B cell (primary cell): ENCODE results near the gene CISH. TPM values are rescaled to one million over a fixed set of nuclear protein-coding genes. Genes with fewer than 3 reads are reported as not detected.

ENCODE experiments used
- ATAC-seq: fragments of 200-7000 bp; cut with Tn5 transposase; one replicate; pipeline ENCODE4 v1.10.0; 2021; ENCODE audit warnings: low read depth, mild to moderate bottlenecking, moderate number of reproducible peaks, moderate library complexity
- CTCF ChIA-PET: fragments of 350-600 bp; sonication (Branson Sonifier 250); formaldehyde crosslinking; loops from one replicate; lab custom pipeline; 2021; ENCODE audit warnings: antibody characterized with exemption, inconsistent platforms; lab: Charles Lee
- POLR2A ChIA-PET: fragments of 350-600 bp; sonication (Branson Sonifier 250); formaldehyde crosslinking; loops from one replicate; lab custom pipeline; 2021; ENCODE audit warnings: antibody characterized with exemption; lab: Charles Lee
- DNase-seq: peaks from one replicate; pipeline ENCODE4 v3.0.0; 2013
- H2AFZ ChIP-seq: 2 replicates; pipeline ENCODE4 v1.6.1; 2012; ENCODE audit warnings: mild to moderate bottlenecking, low read depth, low read length; ENCODE audit not compliant: insufficient read depth, poor library complexity, severe bottlenecking
- H3K27ac ChIP-seq, 2 donors: 1 replicate in 1 of 2; 2 replicates in 1 of 2; pipeline ENCODE4 v1.5.1; 2012 to 2013; ENCODE audit warnings: low read length in 2 of 2, mild to moderate bottlenecking in 2 of 2, moderate library complexity in 1 of 2
- H3K27me3 ChIP-seq, 4 experiments: fragments of 200-600 bp in 1 of 4; sonication (generic) in 1 of 4; replicated peaks in 1 of 4; 1 replicate in 2 of 4; 2 replicates in 2 of 4; pipeline versions ENCODE4 v1.6.1 to v1.7.0; 2013 to 2016; ENCODE audit warnings: low read length in 3 of 4, mild to moderate bottlenecking in 2 of 4, mixed read lengths in 1 of 4, moderate library complexity in 1 of 4; ENCODE audit not compliant: insufficient read depth in 4 of 4, control insufficient read depth in 3 of 4; ENCODE audit errors: control extremely low read depth in 1 of 4
- H3K36me3 ChIP-seq, 2 experiments: replicated peaks in 1 of 2; 1 replicate in 1 of 2; 2 replicates in 1 of 2; pipeline versions ENCODE4 v1.6.1 to v1.7.1; 2013; ENCODE audit warnings: low read length in 1 of 2; ENCODE audit not compliant: insufficient read depth in 2 of 2, control insufficient read depth in 1 of 2; ENCODE audit errors: control extremely low read depth in 1 of 2, extremely low read depth in 1 of 2
- H3K4me1 ChIP-seq, 2 donors: fragments of 200-600 bp in 1 of 2; sonication (generic) in 1 of 2; 1 replicate in 1 of 2; 2 replicates in 1 of 2; pipeline versions ENCODE4 v1.5.1 to v1.6.1; 2013 to 2017; ENCODE audit warnings: low read length in 2 of 2; ENCODE audit not compliant: control insufficient read depth in 2 of 2, insufficient read depth in 2 of 2
- H3K4me2 ChIP-seq: replicated peaks from 2 replicates; pipeline ENCODE3; 2012; ENCODE audit warnings: mild to moderate bottlenecking, low read depth, low read length; ENCODE audit not compliant: poor library complexity, severe bottlenecking
- H3K4me3 ChIP-seq, 5 experiments: fragments of 200-600 bp in 1 of 5; sonication (generic) in 1 of 5; 1 replicate in 3 of 5; 2 replicates in 2 of 5; pipeline versions ENCODE4 v1.5.1 to v1.7.0; 2011 to 2016; ENCODE audit warnings: low read length in 4 of 5, mild to moderate bottlenecking in 4 of 5, low read depth in 2 of 5, control low read depth in 1 of 5, moderate library complexity in 1 of 5; ENCODE audit not compliant: insufficient read depth in 1 of 5; ENCODE audit errors: control extremely low read depth in 1 of 5, extremely low read depth in 1 of 5
- H3K79me2 ChIP-seq: fragments of 200-600 bp; sonication (generic); one replicate; pipeline ENCODE4 v1.6.0; 2016; ENCODE audit warnings: low read length; ENCODE audit not compliant: control insufficient read depth, insufficient read depth
- H3K9ac ChIP-seq: fragments of 200-600 bp; sonication (generic); 2 replicates; pipeline ENCODE4 v1.6.1; 2017; ENCODE audit warnings: mild to moderate bottlenecking, low read length, moderate library complexity
- H3K9me3 ChIP-seq, 3 donors: one replicate each; pipeline versions ENCODE4 v1.6.1 to v1.7.1; 2013; ENCODE audit warnings: low read length in 2 of 3; ENCODE audit not compliant: control insufficient read depth in 2 of 3, insufficient read depth in 1 of 3; ENCODE audit errors: control extremely low read depth in 1 of 3
- H4K20me1 ChIP-seq: 2 replicates; pipeline ENCODE4 v1.6.0; 2012; ENCODE audit warnings: mild to moderate bottlenecking, low read length; ENCODE audit not compliant: insufficient read depth, control insufficient read depth, poor library complexity, severe bottlenecking
- H3K27ac Mint-ChIP-seq: one replicate; pipeline ENCODE4 v1.8.0; 2021; ENCODE audit warnings: mixed read lengths
- H3K27me3 Mint-ChIP-seq: one replicate; pipeline ENCODE4 v1.8.0; 2021; ENCODE audit warnings: mixed read lengths
- H3K4me1 Mint-ChIP-seq: one replicate; pipeline ENCODE4 v1.8.0; 2021; ENCODE audit warnings: mixed read lengths
- H3K4me3 Mint-ChIP-seq: one replicate; pipeline ENCODE4 v1.8.0; 2021; ENCODE audit warnings: mixed read lengths
- H3K9me3 Mint-ChIP-seq: one replicate; pipeline ENCODE4 v1.8.0; 2022; ENCODE audit warnings: mixed read lengths; ENCODE audit not compliant: insufficient read depth
- CTCF ChIP-seq: fragments of 200-600 bp; IDR thresholded peaks from one replicate; pipeline ENCODE4 v1.8.0; 2022; ENCODE audit warnings: antibody characterized with exemption, mild to moderate bottlenecking
- EZH2 ChIP-seq: IDR thresholded peaks from 2 replicates; pipeline ENCODE4 v1.6.1; 2012; ENCODE audit warnings: borderline replicate concordance, low read depth, mild to moderate bottlenecking, moderate library complexity, low read length; ENCODE audit not compliant: insufficient read depth, poor library complexity, severe bottlenecking
- WGBS: methylation state at CpG from one replicate; pipeline ENCODE4 v1.1.5; 2013; ENCODE audit warnings: missing lambda C conversion rate; ENCODE audit not compliant: insufficient coverage; 5-methylcytosine and 5-hydroxymethylcytosine counted together
- intact Hi-C: fragments of 100-400 bp; cut with micrococcal nuclease; formaldehyde crosslinking; loops from one replicate; pipeline ENCODE4 v1.10.0; 2022
- polyA plus RNA-seq: library from polyadenylated mRNA; depleted of rRNA; stranded (reverse); fragments of >200 nt; gene quantifications from 2 replicates; pipeline ENCODE4 v1.2.3, GENCODE V29; 2012
- total RNA-seq, 2 donors: library from RNA; stranded (reverse); fragments of 120-200 nt in 1 of 2; gene quantifications; 1 replicate in 1 of 2; 2 replicates in 1 of 2; pipeline versions ENCODE4 v1.2.3 to v1.2.4, GENCODE V29; 2013 to 2022

Gene CISH
- total and polyA plus RNA-seq, 2 donors (not counting 1 experiment from before 2014, with no cell fraction given), result 2.3 to 3.5 TPM

DNA sequence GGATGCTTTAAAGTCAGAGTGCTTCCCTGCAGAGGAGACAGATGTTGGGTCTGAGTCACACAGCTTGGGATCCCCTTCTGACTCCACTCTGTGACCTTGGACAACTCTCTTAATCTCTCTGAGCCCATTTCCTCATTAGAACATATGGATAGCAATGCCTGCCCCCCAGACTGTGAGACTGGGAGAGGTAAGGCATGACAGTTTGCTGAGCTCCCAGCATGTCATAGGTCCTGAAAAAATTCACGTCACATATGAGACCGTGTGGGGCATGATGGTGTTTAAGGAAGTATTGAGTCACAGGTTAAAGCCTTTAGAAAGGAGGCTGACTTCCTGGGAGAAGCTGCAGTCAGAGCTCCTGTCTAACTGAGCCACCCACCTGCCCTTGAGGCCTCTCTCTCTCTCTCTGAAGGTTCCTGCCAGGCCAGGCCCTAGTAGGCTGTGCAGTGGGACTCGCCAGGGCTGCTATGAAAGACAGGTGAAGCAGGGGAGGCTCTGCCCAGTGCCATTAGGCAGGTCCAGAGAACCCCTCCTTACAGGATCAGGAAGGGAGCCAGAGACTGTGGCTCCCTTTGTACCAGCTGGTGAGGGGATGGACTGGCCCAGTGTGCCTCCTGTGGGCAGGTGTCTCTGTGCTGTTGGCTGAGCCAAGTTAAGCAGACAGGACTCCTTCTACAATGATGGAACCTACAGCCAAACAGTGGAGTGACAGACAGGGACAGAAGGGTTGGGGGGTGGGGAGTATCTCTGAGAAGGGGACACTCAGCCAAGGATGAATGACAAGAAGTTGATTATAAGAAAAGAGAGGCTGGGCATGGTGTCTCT lies 43.6 kb upstream of the CISH start:
- ATAC-seq (no peak), DNase-seq (no peak)
- POLR2A ChIA-PET, result no interaction called here
- Histone ChIP-seq H3K4me2 (no peak overlapping the region), H3K36me3 (no peaks in the 10 kb centered on the region), H3K9me3 (no peaks in the 10 kb centered on the region), H3K9ac (no peak overlapping the region), H2AFZ (no peak overlapping the region), H3K4me3 (no peak overlapping the region), H4K20me1 (no peaks in the 10 kb centered on the region), H3K4me1 (no peaks in the 10 kb centered on the region), H3K79me2 (no peaks in the 10 kb centered on the region), H3K27me3 (no peaks in the 10 kb centered on the region), H3K27ac (no peak overlapping the region)
- CTCF ChIA-PET, result interaction anchor here (1.0 to 11.8 kb wide), 2 partner anchors 27 to 37 kb away, joined by 4 to 224 read pairs; partner anchors contain the start of genes CISH and MAPKAPK3
- no peaks in the 10 kb centered on the region for H3K27me3 Mint-ChIP-seq
- no peak for TF ChIP-seq EZH2
- TF ChIP-seq CTCF, result no peak
- no peaks in the 10 kb centered on the region for H3K9me3 Mint-ChIP-seq
- no peak overlapping the region for H3K27ac Mint-ChIP-seq
- intact Hi-C loops, result no loop called here
- H3K4me1 Mint-ChIP-seq, result no peaks in the 10 kb centered on the region
- no peak overlapping the region for H3K4me3 Mint-ChIP-seq
- 94% methylated on average over 2 of the region's 3 CpGs for WGBS
